Loucy (cell line): ENCODE measurements around the gene ERO1A.

Source experiments
- H2AFZ ChIP-seq: fragments of 200-600 bp; sonication (generic); 2 replicates; pipeline ENCODE4 v1.6.0; 2016; ENCODE audit warnings: antibody characterized with exemption, mild to moderate bottlenecking, low read length, moderate library complexity
- H3F3A ChIP-seq: fragments of 200-600 bp; 2 replicates; pipeline ENCODE4 v1.6.0; 2016; ENCODE audit warnings: antibody characterized with exemption, low read depth, mild to moderate bottlenecking
- H3K27me3 ChIP-seq: fragments of 200-600 bp; sonication (generic); 2 replicates; pipeline ENCODE4 v1.6.1; 2014; ENCODE audit warnings: low read length, mild to moderate bottlenecking; ENCODE audit not compliant: insufficient read depth, poor library complexity, severe bottlenecking
- H3K36me3 ChIP-seq: fragments of 200-600 bp; sonication (generic); 2 replicates; pipeline ENCODE4 v1.6.1; 2016; ENCODE audit warnings: low read length; ENCODE audit not compliant: insufficient read depth
- H3K4me1 ChIP-seq: fragments of 200-600 bp; sonication (generic); 2 replicates; pipeline ENCODE4 v1.5.1; 2014; ENCODE audit warnings: low read length, mild to moderate bottlenecking; ENCODE audit not compliant: insufficient read depth, poor library complexity, severe bottlenecking
- H3K4me2 ChIP-seq: fragments of 200-600 bp; sonication (generic); 2 replicates; pipeline ENCODE4 v1.6.0; 2014; ENCODE audit warnings: antibody characterized with exemption, low read length, low read depth, mild to moderate bottlenecking; ENCODE audit not compliant: poor library complexity, severe bottlenecking
- H3K4me3 ChIP-seq: fragments of 200-600 bp; sonication (generic); 2 replicates; pipeline ENCODE4 v1.5.1; 2014; ENCODE audit warnings: low read length, mild to moderate bottlenecking, mixed read lengths; ENCODE audit not compliant: poor library complexity, severe bottlenecking
- H3K79me2 ChIP-seq: fragments of 200-600 bp; sonication (generic); 2 replicates; pipeline ENCODE4 v1.6.1; 2014; ENCODE audit warnings: low read length; ENCODE audit not compliant: insufficient read depth
- H3K9ac ChIP-seq: fragments of 200-600 bp; sonication (generic); 2 replicates; pipeline ENCODE4 v1.6.0; 2014; ENCODE audit warnings: mild to moderate bottlenecking, low read depth, low read length, moderate library complexity; ENCODE audit not compliant: poor library complexity, severe bottlenecking
- H3K9me2 ChIP-seq: fragments of 200-600 bp; sonication (generic); replicated peaks from 2 replicates; pipeline ENCODE4 v1.6.1; 2016; ENCODE audit warnings: low read depth, low read length, mixed read lengths
- H3K9me3 ChIP-seq: fragments of 200-600 bp; sonication (generic); 2 replicates; pipeline ENCODE4 v1.6.1; 2014; ENCODE audit warnings: mild to moderate bottlenecking, antibody characterized with exemption, low read length, low read depth; ENCODE audit not compliant: insufficient read depth
- H4K20me1 ChIP-seq: fragments of 200-600 bp; sonication (generic); 2 replicates; pipeline ENCODE4 v1.6.0; 2014; ENCODE audit warnings: antibody characterized with exemption, low read length, mild to moderate bottlenecking; ENCODE audit not compliant: insufficient read depth, poor library complexity, severe bottlenecking
- CTCF ChIP-seq: fragments of 200-600 bp; sonication (generic); conservative IDR thresholded peaks from 2 replicates; pipeline ENCODE4 v1.5.1; 2014; ENCODE audit warnings: mild to moderate bottlenecking, antibody characterized with exemption, low read length
- EZH2phosphoT487 ChIP-seq: fragments of 200-600 bp; IDR thresholded peaks from 2 replicates; pipeline ENCODE4 v1.6.1; 2018; ENCODE audit warnings: antibody characterized with exemption, mild to moderate bottlenecking, moderate library complexity, borderline replicate concordance

ERO1A gene

DNA sequence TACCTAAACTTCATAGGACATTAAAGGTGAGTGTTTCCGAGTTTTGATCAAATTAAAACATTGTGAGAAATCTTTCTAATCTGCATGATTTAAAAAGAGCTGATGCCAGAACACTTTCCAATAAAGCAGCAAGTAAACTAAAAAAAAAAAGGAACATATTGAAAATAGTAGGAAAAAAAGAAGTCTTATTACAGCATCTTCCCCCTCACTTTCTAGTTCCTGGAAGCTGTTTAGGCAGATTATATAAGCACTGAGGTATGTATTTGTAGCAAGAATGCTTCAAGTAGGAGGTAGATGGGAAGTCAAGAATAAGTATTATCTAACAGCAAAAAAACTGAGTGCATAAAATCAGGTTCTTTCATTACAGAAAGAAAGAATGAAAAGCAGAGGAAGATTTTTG, 45.8 kb downstream of the ERO1A start:
- no peak overlapping the region for H2AFZ ChIP-seq
- no peaks in the 10 kb centered on the region for H3K9me3 ChIP-seq
- TF ChIP-seq EZH2phosphoT487 (no peak), CTCF (no peak)
- H3F3A ChIP-seq = no peaks in the 10 kb centered on the region
- H3K4me3 ChIP-seq = no peak overlapping the region
- H3K79me2 ChIP-seq = no peaks in the 10 kb centered on the region
- peaks cover 88% of the 10 kb centered on the region for H3K36me3 ChIP-seq
- no peaks in the 10 kb centered on the region for H3K4me1 ChIP-seq
- H3K27me3 ChIP-seq = no peaks in the 10 kb centered on the region
- no peaks in the 10 kb centered on the region for H3K9me2 ChIP-seq
- H3K4me2 ChIP-seq = no peak overlapping the region
- no peak overlapping the region for H3K9ac ChIP-seq
- H4K20me1 ChIP-seq = no peaks in the 10 kb centered on the region

- Histone ChIP-seq H3K9me2 (no peaks in the 10 kb centered on the region), H3K27me3 (no peaks in the 10 kb centered on the region), H3K4me3 (no peak overlapping the region), H3K36me3 (peaks cover 60% of the 10 kb centered on the region), H2AFZ (no peak overlapping the region), H3K4me1 (no peaks in the 10 kb centered on the region), H3F3A (no peaks in the 10 kb centered on the region; the same call in 1 of the 2 replicates), H3K9ac (no peak overlapping the region), H4K20me1 (no peaks in the 10 kb centered on the region), H3K9me3 (peaks cover 4% of the 10 kb centered on the region; the same call in 1 of the 2 replicates), H3K79me2 (no peaks in the 10 kb centered on the region), H3K4me2 (no peak overlapping the region)
- TF ChIP-seq CTCF = no peak
These were observed 53.6 kb downstream of the ERO1A start for GRCh38 chr14:52641745-52642144.

- H3K9me3 ChIP-seq = peaks cover 4% of the 10 kb centered on the region; the same call in 1 of the 2 replicates
- H3K36me3 ChIP-seq = peaks cover 44% of the 10 kb centered on the region
- H3K4me3 ChIP-seq = no peak overlapping the region
- H3K9ac ChIP-seq = no peak overlapping the region
- no peaks in the 10 kb centered on the region for H3K27me3 ChIP-seq
- no peaks in the 10 kb centered on the region; the same call in 1 of the 2 replicates for H3F3A ChIP-seq
- H3K79me2 ChIP-seq = no peaks in the 10 kb centered on the region
- TF ChIP-seq EZH2phosphoT487 = no peak
- TF ChIP-seq CTCF = no peak
- H3K4me2 ChIP-seq = no peak overlapping the region
- H3K9me2 ChIP-seq = no peaks in the 10 kb centered on the region
- H3K4me1 ChIP-seq = no peaks in the 10 kb centered on the region
- H2AFZ ChIP-seq = no peak overlapping the region
- no peaks in the 10 kb centered on the region for H4K20me1 ChIP-seq
These were observed 55.2 kb downstream of the ERO1A start for GRCh38 chr14:52640137-52640536.
